HG02870 (cell line): ENCODE measurements around the gene GIPC3.

Source experiments
- ATAC-seq: cut with Tn5 transposase; IDR thresholded peaks from one replicate; pipeline ENCODE4 v1.9.1; 2021; ENCODE audit warnings: mild to moderate bottlenecking, moderate library complexity; ENCODE audit not compliant: unreplicated experiment

GIPC3 gene

DNA sequence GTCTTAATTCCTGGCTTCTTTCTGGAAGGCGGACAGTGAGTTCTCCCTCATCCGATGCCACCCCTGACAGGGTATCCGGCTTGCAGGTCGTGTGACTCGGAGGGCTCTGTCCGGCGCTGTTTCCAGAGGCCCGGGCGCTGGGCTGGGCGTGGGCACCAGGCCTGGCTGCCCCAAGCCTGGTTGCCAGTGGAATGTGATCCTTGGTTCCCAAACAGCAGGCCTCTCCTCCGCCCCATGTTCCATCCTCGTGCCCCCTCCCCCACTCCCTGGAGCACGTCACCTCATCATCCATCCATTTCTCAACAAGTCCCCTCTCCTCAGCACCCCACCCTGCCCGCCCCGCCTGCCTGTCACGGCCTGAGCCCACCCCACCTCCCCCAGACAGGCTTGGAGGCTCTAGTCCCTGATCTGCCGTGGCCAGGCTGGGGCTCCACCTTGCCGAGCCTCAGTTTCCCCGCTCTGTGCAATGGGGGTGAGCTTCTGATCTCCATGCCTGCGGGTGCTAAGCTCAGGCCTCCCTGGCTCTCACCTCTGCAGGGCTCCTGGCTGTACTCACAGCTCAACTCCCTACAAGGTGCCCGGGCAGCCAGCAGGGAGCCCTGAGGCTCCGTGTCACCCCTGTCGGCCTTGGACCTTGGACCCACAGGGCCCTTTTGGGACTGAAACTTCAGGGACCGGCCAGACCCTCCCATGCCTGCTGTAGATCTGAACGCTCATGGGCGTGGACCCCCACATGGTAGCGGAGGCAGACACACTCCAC lies 19.1 kb downstream of the GIPC3 start:
- no peak for ATAC-seq

DNA sequence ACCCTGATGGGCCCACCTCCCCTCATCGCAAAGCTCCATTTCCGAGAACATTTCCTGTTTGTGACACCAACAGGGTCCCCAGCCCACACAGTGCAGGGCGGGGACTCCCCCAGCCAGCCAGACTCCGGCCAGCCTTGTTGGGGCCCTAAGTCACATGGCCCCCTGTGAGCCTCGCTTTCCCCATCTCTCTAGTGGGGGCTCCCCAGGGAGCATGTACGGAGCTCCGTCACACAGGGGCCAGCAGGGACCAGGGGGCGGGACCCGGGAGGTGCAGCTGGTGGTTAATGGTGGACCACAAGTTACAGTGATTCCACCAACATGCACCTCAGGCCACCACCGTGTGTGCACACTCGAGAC lies 19.7 kb downstream of the GIPC3 start:
- ATAC-seq, result no peak

DNA sequence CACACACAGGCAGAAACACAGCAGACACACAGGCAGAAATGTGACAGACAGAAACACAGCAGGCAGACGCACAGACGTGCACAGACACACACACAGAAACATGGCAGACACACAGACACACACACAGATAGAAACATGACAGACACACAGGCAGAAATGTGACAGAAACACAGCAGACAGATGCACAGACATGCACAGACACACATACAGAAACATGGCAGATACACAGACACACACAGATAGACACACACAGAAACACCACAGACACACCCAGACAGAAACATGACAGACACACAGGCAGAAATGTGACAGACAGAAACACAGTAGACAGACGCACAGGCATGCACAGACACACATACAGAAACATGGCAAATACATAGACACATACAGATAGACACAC lies 20.1 kb downstream of the GIPC3 start:
- no peak for ATAC-seq

DNA sequence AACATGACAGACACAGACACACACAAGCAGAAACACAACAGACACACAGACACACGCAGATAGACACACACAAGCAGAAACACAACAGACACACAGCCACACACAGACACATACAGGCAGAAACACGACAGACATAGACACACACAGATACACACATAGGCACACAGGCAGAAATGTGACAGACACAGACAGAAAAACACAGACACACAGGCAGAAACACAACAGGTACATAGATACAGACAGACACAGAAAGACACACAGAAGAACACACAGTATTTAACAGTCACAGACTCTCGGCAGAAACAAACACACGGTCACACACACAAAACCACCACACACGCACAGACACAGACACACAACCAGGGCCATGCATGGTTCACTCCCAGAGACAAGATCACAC lies 20.5 kb downstream of the GIPC3 start:
- no peak for ATAC-seq

DNA sequence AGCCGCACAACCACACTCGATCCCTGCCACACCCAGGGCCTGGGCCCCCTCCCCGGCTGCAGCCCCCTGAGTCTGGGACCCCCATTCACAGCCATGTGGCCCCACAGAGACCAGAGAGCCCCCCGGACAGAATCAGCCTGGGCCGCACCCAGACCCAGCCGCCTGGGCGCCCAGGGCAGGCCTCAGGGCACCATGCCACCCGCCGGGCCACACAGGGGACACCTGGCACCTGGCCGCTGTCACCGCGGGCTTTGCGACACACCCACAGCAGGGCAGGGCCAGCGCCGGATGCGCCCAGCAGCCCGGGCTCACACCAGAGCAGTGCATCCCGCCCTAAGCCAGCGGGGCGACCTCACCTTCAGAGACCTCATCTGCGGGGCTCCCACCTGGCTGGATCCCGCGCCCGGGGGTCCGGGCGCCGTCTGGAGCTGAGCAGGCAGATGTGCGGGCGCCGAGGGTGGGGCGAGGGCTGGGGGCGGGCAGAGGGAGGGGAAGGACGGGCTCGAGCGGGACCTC lies 21.0 kb downstream of the GIPC3 start:
- ATAC-seq, result no peak

DNA sequence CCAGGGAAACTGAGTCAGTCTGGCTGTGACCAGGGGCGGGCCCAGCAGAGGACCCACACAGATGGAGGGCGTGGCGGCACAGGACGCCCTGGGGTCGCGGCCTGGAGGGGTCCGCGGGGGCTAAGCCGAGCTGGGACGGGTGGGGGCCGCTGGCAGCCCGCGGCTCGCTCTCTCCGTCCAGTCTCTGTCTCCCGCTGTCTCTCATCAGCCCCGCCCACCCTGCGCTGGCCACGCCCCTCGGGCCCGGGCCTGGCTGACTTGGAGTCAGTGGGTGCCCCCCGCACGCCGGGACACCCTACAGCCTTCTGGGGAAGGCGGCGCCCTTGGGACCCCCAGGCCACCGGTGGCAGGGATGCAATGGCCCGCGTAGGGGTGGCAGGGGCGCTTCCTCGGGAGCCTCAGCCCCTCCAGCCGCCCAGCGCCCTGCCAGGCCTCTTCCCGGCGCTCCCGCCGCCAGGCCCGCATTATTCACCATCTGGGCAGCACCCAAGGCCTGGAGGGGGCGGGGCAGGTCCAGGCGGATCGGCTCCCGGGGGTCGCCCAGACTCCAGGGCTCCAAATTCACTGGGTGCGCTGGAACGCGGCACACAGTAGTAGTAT lies 21.5 kb downstream of the GIPC3 start, which contains the start of gene TBXA2R:
TSS of gene TBXA2R (minus strand) at position 186 of the 600 bp plus-strand sequence. CDS start 6,241 bp downstream, outside the sequence.
- no peak for ATAC-seq

DNA sequence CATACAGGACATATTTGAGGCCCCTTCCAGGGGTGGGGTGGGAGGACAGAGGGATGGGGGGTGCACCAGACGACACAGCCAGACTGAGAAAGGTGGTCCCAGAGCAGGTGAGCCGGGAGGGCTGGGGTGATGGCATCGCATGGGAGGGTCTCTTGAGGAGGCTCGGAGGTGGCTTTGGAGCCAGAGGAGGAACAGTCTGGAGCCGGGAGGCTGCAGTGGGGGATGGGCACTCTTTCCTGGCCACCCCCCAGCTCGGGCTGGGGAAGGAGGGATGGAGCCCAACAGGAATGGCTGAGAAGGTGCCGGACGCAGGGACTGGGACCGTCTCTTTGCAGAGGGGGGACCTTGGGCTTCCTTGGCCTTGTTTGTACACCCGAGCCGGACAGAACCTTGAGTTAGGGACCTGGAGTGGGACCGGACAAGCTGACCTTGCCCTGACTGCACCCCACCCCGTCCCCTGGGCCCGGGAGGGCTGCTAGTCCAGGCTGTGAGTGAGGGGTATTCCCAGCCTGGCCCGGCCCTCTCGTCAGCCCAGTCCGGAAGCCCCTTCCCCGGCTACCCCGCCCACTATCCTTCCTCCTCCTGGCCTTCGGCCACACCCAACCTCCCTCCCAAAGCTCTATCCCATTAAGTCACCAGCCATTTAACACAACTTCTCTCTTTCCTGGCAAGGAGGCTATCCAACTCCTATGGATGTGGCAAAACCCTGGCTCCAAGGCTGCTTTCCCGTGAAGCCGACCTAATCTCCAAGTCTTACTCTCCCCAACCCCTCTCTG lies 22.2 kb downstream of the GIPC3 start:
- ATAC-seq, result no peak

DNA sequence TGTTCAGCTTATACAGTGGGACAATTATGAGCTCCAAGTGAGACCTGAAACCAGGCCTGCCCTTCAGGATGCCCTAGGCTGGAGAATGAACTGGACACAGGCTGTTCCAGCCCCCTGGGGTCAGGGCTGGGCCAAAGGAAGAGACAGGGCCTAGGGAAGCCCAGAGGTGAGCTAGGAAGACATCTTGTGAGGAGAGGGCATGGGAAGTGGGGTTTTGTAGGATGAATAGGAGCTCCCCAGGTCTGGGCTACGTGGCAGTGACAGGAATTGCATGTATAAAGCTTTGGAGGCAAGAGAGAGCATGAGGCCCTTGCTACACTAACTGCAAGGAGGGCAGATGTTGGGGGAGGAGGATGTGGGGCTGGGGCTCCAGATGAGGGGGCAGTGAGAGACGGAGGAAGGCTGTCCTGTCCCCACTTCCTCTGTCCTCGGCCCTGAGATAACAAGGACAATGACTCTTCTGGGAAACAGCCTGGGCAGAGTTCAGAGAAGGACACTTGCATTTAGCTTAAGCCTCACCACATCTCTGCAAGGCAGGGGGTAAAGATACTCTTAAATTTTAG lies 22.9 kb downstream of the GIPC3 start:
- no peak for ATAC-seq

DNA sequence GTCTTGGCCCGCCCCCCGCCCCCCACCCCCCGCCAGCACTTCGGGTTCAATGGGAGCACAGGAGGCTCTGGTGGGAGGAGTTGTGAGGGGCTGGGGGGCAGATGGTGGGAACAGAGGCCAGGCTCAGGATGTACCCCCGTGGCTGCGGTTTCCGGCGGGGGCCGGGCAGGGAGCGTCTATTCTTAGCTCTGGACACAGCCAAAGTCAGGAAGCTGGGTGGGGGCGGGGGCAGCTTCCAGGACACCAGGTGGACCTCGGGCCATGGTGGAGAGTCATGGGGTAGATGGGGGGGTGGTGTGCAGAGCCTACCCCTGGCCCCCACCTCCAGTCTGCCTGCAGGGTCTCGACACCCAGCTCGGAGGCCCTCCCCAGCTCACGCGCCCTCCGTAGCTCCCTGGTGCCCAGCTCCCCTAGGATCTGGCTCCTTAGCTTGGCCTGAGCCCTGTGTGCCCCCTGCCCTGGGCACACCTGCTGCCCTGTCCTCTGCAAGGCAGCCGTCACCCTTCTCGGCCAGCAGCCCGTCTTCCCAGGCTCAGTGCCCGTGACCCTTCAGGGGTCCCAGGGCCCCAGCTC lies 23.6 kb downstream of the GIPC3 start:
- ATAC-seq, result no peak

DNA sequence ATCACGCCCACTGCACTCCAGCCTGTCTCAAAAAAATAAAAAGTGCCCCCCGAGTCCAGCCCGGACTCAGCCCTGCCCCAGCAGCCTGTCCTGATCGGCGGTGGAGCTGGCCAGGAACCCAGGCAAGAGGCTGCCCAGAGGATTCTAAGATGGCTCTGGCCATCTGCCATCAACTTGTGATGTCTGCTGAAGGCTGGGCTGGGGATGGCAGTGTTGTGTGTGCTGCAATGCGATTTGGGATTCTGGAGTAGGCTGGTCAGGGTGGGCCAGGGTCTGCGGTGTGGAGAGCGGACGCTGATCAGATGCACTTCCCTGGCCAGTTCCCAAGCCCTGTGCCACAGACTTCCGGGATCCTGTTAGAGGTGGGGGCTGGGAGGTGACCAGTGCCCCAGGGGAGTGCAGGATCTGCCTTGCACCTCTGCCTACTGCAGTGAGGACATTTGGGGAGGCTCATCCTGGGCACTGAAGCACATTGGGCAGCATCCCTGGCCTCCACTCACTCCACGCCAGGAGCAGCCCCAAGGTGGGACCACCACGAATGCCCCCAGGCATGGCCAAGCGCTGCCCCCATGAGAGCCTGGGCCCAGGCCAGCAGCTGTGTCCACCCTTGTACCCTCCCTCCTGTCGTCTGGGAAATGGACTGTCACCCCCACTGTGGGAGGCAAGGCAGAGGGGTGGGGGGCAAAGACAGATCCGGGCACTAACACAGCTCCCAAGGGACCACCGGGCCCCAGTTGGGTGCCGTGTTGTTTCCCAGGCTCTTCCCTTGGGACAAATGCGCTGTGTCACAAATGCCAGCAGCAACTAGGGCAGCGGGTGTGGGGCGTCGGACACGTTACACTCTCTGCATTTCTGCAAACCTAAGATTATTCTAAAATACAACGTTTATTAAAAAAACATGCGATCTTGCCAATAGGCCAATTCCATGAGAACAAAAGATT lies 24.8 kb downstream of the GIPC3 start:
- ATAC-seq, result no peak

DNA sequence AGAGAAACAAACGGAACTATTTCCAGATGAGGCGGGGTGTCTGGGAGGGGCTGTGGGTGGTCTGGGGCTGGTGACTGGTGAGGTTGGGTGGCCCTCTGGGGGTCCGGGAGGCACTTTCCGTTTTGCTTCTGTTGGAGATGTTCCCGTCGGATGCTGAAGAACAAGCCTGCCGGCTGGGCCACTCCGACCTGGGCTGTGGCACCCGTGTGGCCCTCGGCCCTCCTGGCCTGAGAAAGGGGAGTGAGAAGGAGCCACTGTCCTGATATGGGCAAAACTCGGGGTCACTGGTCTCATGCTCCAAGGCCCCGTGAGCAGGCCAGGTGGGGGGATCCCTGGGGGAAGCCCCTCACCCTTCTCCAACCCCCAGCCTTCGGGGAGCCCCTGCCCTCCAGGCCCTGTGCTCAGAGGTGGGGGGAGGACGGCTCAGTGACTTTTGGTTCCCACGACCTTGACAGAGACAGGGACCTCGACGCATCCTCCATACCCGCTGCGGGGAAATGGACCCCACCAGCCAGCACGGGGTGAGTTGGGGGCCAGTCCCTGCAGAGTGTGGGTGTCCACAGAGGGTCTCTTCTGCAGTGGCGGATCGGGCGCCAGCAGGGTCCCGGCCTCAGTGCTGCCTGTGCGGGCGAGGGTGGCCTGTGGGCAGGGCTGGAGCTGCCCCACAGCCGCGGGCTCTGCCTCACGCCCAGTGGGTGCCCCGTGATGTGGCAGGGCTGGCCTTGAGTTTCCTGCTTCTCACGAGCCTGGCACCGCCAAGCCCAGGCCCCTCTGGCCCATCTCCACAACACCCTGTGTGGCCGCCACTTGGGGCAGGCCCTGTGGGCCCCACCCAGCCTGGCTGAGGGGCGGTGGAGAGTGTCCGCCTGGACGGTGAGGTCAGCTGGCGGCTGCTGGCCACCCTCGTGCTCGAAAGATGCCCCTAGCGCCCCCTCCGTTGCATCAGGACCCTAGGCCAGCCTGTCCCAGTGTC lies 25.8 kb downstream of the GIPC3 start:
- ATAC-seq, result no peak

DNA sequence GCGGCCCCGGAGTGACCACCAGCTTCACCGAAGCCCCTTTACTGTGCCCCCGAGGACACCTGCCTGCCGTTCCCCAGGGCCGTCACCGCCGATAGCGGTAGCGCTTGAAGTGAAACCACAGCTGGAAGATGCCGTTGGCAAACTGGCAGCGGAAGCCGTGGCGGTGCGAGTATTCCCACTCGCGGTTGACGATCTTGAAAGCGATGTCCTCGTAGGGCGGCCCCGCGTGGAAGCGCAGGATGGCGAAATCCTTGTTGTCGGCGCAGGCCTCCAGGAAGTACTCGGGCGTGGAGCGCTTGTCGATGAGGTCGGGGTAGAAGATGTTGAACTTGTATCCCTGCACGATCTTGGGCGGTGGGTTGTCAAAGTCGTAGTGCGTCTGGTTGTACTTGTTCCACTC lies 26.6 kb downstream of the GIPC3 start:
- no peak for ATAC-seq

DNA sequence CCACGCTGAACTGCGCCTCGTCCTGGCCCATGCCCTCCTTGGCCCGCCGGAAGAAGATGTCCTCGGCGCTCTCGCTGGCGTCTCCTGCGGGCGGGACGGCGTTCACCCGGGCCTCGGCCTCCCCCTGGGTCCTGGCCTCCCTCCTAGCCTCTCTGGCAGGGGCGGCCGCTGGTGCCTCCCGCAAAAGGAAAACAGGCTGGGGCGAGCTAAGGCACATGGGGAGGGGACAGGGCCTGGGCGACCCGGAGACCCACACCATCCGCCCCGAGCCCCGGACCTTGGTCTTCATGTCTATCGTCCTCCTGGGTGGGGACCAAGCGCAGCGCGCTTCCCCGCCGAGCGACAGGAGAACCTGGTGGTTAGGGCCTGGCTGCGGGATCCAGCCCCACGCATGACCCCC lies 27.1 kb downstream of the GIPC3 start:
- ATAC-seq, result no peak

DNA sequence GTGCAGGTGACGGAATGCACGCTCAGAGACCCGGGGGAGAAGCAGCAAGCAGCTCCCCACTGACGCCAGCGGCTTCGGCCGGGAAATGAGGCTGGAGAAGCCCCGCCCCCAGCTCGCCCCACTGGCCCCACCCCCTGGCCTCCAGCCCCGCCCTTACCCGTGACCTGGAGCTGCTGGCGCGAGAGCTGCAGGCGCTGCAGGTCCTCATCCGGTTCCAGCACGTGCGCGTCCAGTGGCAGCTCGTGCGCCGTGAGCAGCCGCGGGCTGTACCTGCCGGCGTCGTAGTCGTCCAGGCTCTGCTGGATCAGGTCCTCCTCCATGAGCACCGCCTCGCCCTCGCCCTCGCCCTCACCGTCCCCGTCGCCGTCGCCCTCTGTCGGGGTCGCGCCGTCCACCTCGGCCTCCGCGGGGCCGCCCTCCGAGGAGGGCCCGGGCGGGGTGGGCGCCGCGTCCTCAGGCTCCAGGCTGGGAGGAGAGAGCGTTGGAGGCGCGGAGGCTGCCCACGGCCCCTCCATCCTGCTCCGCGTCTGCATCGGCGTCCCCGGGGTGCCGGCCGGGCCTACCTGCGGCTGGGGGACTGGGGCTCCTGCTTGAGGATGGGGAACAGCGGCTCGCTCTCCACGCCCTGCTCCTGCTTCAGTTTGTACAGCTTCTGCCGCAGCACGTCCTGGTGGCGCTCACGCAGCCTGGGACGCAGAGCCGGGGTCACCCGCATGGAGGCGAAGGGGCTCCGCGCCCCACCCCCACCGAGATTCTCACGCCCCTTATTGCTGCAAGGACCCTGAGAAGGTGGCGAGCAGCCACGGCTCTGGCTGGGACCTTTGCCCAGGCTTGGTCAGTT lies 27.8 kb downstream of the GIPC3 start:
- ATAC-seq, result no peak

DNA sequence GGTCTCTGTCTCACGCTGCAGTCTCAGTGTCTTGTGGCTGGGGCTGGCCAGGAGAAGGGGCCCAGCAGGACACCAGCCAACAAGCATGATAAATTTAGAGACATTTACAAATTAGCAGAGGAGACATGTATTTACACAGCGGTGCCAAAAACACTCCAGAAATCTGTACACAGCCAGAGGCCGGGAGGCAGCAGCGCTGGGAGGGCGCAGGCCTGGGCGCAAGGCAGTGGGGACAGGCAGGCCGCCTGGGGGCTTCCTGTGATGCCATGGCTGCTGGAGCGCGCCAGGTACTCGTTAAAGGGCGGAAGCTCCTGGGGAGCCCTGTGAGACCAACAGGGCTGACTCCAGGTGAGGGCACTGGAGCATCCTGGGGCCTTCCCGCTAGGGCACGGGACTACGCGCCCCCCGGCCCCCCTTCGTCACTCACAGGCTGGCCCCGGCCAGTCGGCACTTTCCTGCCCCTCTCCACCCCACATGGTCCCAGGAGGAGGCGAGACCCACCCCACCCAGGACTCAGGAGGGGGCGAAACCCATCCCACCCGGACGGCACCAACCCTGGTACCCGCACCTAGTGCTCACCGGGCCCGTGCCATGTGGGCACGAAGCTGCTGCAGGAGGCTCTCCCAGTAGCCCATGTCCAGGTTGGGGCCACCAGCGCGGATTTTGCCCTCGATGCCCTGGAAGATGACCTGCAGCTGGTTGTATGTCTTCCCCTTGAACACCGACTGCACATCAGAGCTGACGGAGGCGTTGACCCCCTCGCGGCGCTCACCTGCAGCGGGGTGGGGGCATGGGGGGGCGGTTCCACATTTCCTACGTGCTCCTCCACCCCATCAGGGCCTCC lies 28.8 kb downstream of the GIPC3 start:
- ATAC-seq, result no peak

DNA sequence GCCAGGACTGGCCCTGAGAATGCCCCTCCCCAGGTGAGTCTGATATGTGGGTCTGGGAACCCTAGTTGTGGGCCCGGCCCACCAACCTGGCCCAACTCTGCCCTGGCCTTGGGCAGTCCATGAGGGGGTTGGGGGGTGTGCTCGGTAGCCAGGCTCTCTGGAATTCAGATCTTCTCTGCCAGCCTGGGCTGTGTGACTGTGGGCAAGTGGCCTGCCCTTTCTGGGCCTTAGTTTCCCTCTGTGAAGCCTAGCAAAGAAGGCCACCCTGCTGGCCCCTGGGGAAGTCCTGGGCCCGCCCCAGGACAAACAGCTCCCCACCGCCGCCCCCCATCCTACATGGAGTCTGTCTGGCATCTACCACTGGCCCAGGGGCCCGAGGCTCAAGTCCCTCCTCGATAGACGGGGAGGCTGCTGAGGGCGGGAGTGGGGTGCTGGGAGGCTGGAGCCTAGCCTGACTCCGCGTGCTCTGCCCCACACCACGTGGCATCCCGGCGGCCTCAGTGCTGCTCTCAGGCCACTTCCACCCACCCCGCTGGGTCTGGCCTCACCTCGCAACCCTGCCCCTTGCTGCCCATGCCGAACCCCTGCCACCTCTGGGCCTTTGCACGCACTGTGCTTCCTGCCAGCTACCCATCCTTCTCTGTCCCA lies 29.7 kb downstream of the GIPC3 start:
- no peak for ATAC-seq
